ENCODE data around the gene CRLF1.

GRCh38 chr19:18612772-18613588 is 6.4 kb upstream of the CRLF1 start, which contains the start of gene TMEM59L:
- TF ChIP-seq POLR2A (IDR thresholded peaks at IDR 0.05) (no peak), CTCF (IDR thresholded peaks at IDR 0.05) (no peak)

All from adrenal gland (tissue), 5 donors.